GM12878 (cell line): ENCODE measurements around the gene ULK4. TPM values are rescaled to one million over a fixed set of nuclear protein-coding genes. Genes with fewer than 3 reads are reported as not detected.

Source experiments
- ATAC-seq: fragments of 200-7000 bp; cut with Tn5 transposase; 3 replicates; pipeline ENCODE4 v1.9.1; 2020; ENCODE audit warnings: mild to moderate bottlenecking, moderate library complexity
- BruUV-seq: library from RNA; stranded (reverse); fragments of 400-500 nt; replicated peaks from 2 replicates; lab custom pipeline; 2021; lab: Mats Ljungman, UMichigan
- CTCF ChIA-PET: fragments of 300-600 bp; sonication (Branson Sonifier 250); formaldehyde crosslinking; extraction: SDS; loops from one replicate; lab custom pipeline; 2021; ENCODE audit warnings: inconsistent platforms; lab: Yijun Ruan, JAX
- POLR2A ChIA-PET: fragments of 350-600 bp; formaldehyde crosslinking; extraction: SDS; loops from one replicate; lab custom pipeline; 2021; ENCODE audit warnings: inconsistent platforms; lab: Charles Lee
- RAD21 ChIA-PET: fragments of 300-600 bp; sonication (Branson Sonifier 250); formaldehyde crosslinking; loops from one replicate; lab custom pipeline; 2023; ENCODE audit warnings: antibody characterized with exemption; ENCODE audit not compliant: unreplicated experiment; lab: Charles Lee
- SMC1A ChIA-PET: fragments of 300-600 bp; sonication (Branson Sonifier 250); formaldehyde crosslinking; loops from one replicate; lab custom pipeline; 2023; ENCODE audit not compliant: unreplicated experiment, uncharacterized antibody; lab: Charles Lee
- DNase-seq: peaks from one replicate; pipeline ENCODE4 v3.0.0-alpha.2; 2011; ENCODE audit warnings: low read depth, low spot score
- FAIRE-seq: peaks from 3 replicates; lab custom pipeline; 2011; peaks lifted over from hg19 to GRCh38; lab: Jason Lieb, UNC
- H2AFZ ChIP-seq: 2 replicates; pipeline ENCODE4 v1.6.0; 2011; ENCODE audit warnings: low read depth, low read length, control low read depth; ENCODE audit not compliant: control insufficient read depth
- H3K27ac ChIP-seq: 2 replicates; pipeline ENCODE4 v1.5.1; 2011; ENCODE audit warnings: control low read depth; ENCODE audit not compliant: control insufficient read depth, insufficient read depth
- H3K27me3 ChIP-seq, 2 experiments: replicated peaks in 1 of 2; 2 replicates each; pipeline versions ENCODE4 v1.6.0 to v1.6.1; 2011; ENCODE audit warnings: low read length in 1 of 2; ENCODE audit not compliant: control insufficient read depth in 2 of 2, insufficient read depth in 2 of 2
- H3K36me3 ChIP-seq, 2 experiments: 2 replicates each; pipeline ENCODE4 v1.5.1; 2011; ENCODE audit warnings: low read length in 1 of 2; ENCODE audit not compliant: control insufficient read depth in 2 of 2, insufficient read depth in 2 of 2
- H3K4me1 ChIP-seq: 2 replicates; pipeline ENCODE4 v1.6.1; 2011; ENCODE audit warnings: mild to moderate bottlenecking, low read length, moderate library complexity, mixed read lengths; ENCODE audit not compliant: control insufficient read depth, insufficient read depth
- H3K4me2 ChIP-seq: 2 replicates; pipeline ENCODE4 v1.6.0; 2011; ENCODE audit warnings: control low read depth; ENCODE audit not compliant: control insufficient read depth, insufficient read depth
- H3K4me3 ChIP-seq: fragments of 200-600 bp; sonication (generic); 2 replicates; pipeline ENCODE4 v1.5.1; 2016
- H3K79me2 ChIP-seq: 2 replicates; pipeline ENCODE4 v1.6.0; 2011; ENCODE audit warnings: low read length; ENCODE audit not compliant: control insufficient read depth, insufficient read depth
- H3K9ac ChIP-seq: 2 replicates; pipeline ENCODE4 v1.8.0; 2011; ENCODE audit warnings: low read length, control low read depth, mixed read lengths; ENCODE audit not compliant: control insufficient read depth, insufficient read depth
- H3K9me3 ChIP-seq: replicated peaks from 3 replicates; pipeline ENCODE4 v1.5.1; 2011; ENCODE audit warnings: mild to moderate bottlenecking, low read length; ENCODE audit not compliant: control insufficient read depth, insufficient read depth
- H4K20me1 ChIP-seq: 2 replicates; pipeline ENCODE4 v1.6.0; 2011; ENCODE audit not compliant: control insufficient read depth, insufficient read depth
- ASH2L ChIP-seq: fragments of 300-600, 200-600 bp; sonication (generic); IDR thresholded peaks from 2 replicates; pipeline ENCODE4 v1.6.1; 2017; ENCODE audit warnings: low read depth, mild to moderate bottlenecking, borderline replicate concordance
- DPF2 ChIP-seq: fragments of 450-650 bp; IDR thresholded peaks from 2 replicates; pipeline ENCODE4 v1.6.1; 2017; ENCODE audit warnings: mild to moderate bottlenecking
- EGR1 ChIP-seq, 2 experiments: IDR thresholded peaks; 1 replicate in 1 of 2; 2 replicates in 1 of 2; pipeline ENCODE4 v1.6.1; 2011 to 2012; ENCODE audit warnings: low read depth in 2 of 2, low read length in 2 of 2, borderline replicate concordance in 1 of 2, mild to moderate bottlenecking in 1 of 2, moderate library complexity in 1 of 2
- IKZF1 ChIP-seq: fragments of 450-650 bp; conservative IDR thresholded peaks from 2 replicates; pipeline ENCODE4 v1.6.1; 2017; ENCODE audit warnings: antibody characterized with exemption, mild to moderate bottlenecking
- RUNX3 ChIP-seq: IDR thresholded peaks from 2 replicates; pipeline ENCODE4 v1.6.1; 2012; ENCODE audit warnings: low read length, inconsistent platforms
- SMC3 ChIP-seq: IDR thresholded peaks from 2 replicates; pipeline ENCODE4 v1.6.1; 2011; ENCODE audit warnings: low read length, improper control_type of control experiment, borderline replicate concordance
- SREBF2 ChIP-seq: IDR thresholded peaks from 2 replicates; pipeline ENCODE4 v1.6.1; 2012; ENCODE audit warnings: mild to moderate bottlenecking, low read length
- STAT1 ChIP-seq: fragments of 450-650 bp; conservative IDR thresholded peaks from 2 replicates; pipeline ENCODE4 v1.6.1; 2014; ENCODE audit warnings: antibody characterized with exemption, mild to moderate bottlenecking
- TCF7 ChIP-seq: IDR thresholded peaks from 2 replicates; pipeline ENCODE4 v1.6.1; 2014; ENCODE audit warnings: antibody characterized with exemption, borderline replicate concordance
- ZNF24 ChIP-seq: fragments of 450-650 bp; IDR thresholded peaks from 2 replicates; pipeline ENCODE4 v1.6.1; 2017; ENCODE audit warnings: antibody characterized with exemption, mild to moderate bottlenecking
- WGBS: methylation state at CpG from one replicate; pipeline ENCODE4 v1.1.6; 2016; ENCODE audit warnings: low lambda C conversion rate; ENCODE audit not compliant: insufficient replicate concordance, insufficient coverage; ENCODE audit errors: missing lambda C conversion rate; 5-methylcytosine and 5-hydroxymethylcytosine counted together
- in situ Hi-C: fragments of 300-500 bp; cut with MboI; formaldehyde crosslinking; loops from 9 replicates; pipeline ENCODE4 v1.14.3; 2018; ENCODE audit warnings: mixed read lengths
- intact Hi-C: fragments of 100-400 bp; cut with micrococcal nuclease; formaldehyde crosslinking; loops from one replicate; pipeline ENCODE4 v1.14.2; 2022; ENCODE audit not compliant: unreplicated experiment
- polyA plus RNA-seq, 11 experiments: library from polyadenylated mRNA; depleted of rRNA in 4 of 11; unstranded in 6 of 11; stranded (reverse) in 5 of 11; fragments of >200 nt; fragmentation: Nextera tagmentation in 4 of 11; fragmentation: Illumina TruSeq in 1 of 11; extraction: Ambion mirVana in 4 of 11; extraction: Trizol in 1 of 11; gene quantifications; 1 replicate in 1 of 11; 2 replicates in 10 of 11; pipeline versions ENCODE4 v1.2.1 to v1.2.3, GENCODE V29; 2011 to 2016; ENCODE audit warnings: inconsistent platforms in 2 of 11, missing spikeins in 2 of 11, low read depth in 1 of 11
- total RNA-seq, 4 experiments: library from RNA; depleted of rRNA in 3 of 4; stranded (reverse); fragments of >200 nt in 3 of 4; fragmentation: Illumina TruSeq in 1 of 4; extraction: Trizol in 1 of 4; gene quantifications; 2 replicates each; pipeline versions ENCODE4 v1.2.1 to v1.2.3, GENCODE V29; 2013 to 2021
- TF ChIP-seq, protein P1 (sequence below): fragments of 450-650 bp; formaldehyde crosslinking; IDR thresholded peaks from 2 replicates; pipeline ENCODE4 v1.4.0; 2022; ENCODE audit warnings: mild to moderate bottlenecking, moderate library complexity
- TF ChIP-seq, protein P2 (sequence below): fragments of 450-650 bp; IDR thresholded peaks from 2 replicates; pipeline ENCODE4 v1.6.1; 2017; ENCODE audit warnings: antibody characterized with exemption, mild to moderate bottlenecking, moderate library complexity
- TF ChIP-seq, protein P3 (sequence below): fragments of 450-650 bp; IDR thresholded peaks from 2 replicates; pipeline ENCODE4 v1.6.1; 2017; ENCODE audit warnings: borderline replicate concordance
- TF ChIP-seq, protein P4 (sequence below): fragments of 450-650 bp; formaldehyde crosslinking; IDR thresholded peaks from 2 replicates; pipeline ENCODE4 v1.4.0; 2020; ENCODE audit warnings: mild to moderate bottlenecking, moderate library complexity

Gene ULK4
- total and polyA plus RNA-seq, 10 of the 15 experiments (the other 5 are each of a cell fraction or from before 2014, with no cell fraction given): 3.5 to 7.6 (median 6.3) TPM

DNA sequence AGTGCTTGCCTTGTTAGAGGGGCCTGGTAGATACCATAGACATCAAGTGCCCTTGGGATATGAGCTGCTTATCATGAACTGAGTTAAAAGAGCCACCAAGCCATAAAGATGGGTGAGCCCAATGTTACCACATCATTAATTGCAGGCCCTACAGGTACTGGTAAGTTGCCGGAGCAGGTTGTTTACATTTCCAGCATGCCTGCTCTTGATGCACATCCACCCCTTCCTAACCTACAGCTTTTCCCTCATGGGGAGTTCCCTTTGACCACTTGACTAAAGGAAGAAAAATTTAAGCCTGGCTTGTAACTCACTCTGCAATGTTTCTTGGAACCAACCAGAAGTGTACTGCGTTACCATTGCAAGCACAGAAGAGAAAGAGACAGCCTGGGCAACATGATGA, 24.7 kb upstream of the ULK4 start:
- Histone ChIP-seq H3K36me3 (no peaks in the 10 kb centered on the region), H3K27me3 (no peaks in the 10 kb centered on the region), H3K79me2 (no peaks in the 10 kb centered on the region), H3K4me1 (no peaks in the 10 kb centered on the region), H3K9ac (no peak overlapping the region), H4K20me1 (no peaks in the 10 kb centered on the region), H3K4me3 (no peak overlapping the region), H3K4me2 (no peak overlapping the region), H3K9me3 (no peaks in the 10 kb centered on the region), H3K27ac (no peak overlapping the region), H2AFZ (no peak overlapping the region)
- ChIA-PET POLR2A (no interaction called here), CTCF (no interaction called here), SMC1A (interaction anchor here (0.6 to 0.7 kb wide), 2 partner anchors 38 to 112 kb away, joined by 3 read pairs; no protein-coding TSS in a partner anchor), RAD21 (no interaction called here)
- intact Hi-C loops: no loop called here
- no peak for TF ChIP-seq ZNF24
- TF ChIP-seq RUNX3: no peak
- TF ChIP-seq, protein P1, sequence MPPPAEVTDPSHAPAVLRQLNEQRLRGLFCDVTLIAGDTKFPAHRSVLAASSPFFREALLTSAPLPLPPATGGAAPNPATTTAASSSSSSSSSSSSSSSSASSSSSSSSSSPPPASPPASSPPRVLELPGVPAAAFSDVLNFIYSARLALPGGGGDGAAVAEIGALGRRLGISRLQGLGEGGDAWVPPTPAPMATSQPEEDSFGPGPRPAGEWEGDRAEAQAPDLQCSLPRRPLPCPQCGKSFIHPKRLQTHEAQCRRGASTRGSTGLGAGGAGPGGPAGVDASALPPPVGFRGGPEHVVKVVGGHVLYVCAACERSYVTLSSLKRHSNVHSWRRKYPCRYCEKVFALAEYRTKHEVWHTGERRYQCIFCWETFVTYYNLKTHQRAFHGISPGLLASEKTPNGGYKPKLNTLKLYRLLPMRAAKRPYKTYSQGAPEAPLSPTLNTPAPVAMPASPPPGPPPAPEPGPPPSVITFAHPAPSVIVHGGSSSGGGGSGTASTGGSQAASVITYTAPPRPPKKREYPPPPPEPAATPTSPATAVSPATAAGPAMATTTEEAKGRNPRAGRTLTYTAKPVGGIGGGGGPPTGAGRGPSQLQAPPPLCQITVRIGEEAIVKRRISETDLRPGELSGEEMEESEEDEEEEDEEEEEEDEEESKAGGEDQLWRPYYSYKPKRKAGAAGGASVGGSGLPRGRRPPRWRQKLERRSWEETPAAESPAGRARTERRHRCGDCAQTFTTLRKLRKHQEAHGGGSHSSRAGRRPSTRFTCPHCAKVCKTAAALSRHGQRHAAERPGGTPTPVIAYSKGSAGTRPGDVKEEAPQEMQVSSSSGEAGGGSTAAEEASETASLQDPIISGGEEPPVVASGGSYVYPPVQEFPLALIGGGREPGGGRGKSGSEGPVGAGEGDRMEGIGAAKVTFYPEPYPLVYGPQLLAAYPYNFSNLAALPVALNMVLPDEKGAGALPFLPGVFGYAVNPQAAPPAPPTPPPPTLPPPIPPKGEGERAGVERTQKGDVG (CRISPR knock-in tag): no peak
- no peak for TF ChIP-seq STAT1
- TF ChIP-seq SREBF2: no peak
- TF ChIP-seq, protein P2, sequence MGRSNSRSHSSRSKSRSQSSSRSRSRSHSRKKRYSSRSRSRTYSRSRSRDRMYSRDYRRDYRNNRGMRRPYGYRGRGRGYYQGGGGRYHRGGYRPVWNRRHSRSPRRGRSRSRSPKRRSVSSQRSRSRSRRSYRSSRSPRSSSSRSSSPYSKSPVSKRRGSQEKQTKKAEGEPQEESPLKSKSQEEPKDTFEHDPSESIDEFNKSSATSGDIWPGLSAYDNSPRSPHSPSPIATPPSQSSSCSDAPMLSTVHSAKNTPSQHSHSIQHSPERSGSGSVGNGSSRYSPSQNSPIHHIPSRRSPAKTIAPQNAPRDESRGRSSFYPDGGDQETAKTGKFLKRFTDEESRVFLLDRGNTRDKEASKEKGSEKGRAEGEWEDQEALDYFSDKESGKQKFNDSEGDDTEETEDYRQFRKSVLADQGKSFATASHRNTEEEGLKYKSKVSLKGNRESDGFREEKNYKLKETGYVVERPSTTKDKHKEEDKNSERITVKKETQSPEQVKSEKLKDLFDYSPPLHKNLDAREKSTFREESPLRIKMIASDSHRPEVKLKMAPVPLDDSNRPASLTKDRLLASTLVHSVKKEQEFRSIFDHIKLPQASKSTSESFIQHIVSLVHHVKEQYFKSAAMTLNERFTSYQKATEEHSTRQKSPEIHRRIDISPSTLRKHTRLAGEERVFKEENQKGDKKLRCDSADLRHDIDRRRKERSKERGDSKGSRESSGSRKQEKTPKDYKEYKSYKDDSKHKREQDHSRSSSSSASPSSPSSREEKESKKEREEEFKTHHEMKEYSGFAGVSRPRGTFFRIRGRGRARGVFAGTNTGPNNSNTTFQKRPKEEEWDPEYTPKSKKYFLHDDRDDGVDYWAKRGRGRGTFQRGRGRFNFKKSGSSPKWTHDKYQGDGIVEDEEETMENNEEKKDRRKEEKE: no peak
- TF ChIP-seq, protein P3, sequence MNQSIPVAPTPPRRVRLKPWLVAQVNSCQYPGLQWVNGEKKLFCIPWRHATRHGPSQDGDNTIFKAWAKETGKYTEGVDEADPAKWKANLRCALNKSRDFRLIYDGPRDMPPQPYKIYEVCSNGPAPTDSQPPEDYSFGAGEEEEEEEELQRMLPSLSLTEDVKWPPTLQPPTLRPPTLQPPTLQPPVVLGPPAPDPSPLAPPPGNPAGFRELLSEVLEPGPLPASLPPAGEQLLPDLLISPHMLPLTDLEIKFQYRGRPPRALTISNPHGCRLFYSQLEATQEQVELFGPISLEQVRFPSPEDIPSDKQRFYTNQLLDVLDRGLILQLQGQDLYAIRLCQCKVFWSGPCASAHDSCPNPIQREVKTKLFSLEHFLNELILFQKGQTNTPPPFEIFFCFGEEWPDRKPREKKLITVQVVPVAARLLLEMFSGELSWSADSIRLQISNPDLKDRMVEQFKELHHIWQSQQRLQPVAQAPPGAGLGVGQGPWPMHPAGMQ: no peak
- TF ChIP-seq, protein P4, sequence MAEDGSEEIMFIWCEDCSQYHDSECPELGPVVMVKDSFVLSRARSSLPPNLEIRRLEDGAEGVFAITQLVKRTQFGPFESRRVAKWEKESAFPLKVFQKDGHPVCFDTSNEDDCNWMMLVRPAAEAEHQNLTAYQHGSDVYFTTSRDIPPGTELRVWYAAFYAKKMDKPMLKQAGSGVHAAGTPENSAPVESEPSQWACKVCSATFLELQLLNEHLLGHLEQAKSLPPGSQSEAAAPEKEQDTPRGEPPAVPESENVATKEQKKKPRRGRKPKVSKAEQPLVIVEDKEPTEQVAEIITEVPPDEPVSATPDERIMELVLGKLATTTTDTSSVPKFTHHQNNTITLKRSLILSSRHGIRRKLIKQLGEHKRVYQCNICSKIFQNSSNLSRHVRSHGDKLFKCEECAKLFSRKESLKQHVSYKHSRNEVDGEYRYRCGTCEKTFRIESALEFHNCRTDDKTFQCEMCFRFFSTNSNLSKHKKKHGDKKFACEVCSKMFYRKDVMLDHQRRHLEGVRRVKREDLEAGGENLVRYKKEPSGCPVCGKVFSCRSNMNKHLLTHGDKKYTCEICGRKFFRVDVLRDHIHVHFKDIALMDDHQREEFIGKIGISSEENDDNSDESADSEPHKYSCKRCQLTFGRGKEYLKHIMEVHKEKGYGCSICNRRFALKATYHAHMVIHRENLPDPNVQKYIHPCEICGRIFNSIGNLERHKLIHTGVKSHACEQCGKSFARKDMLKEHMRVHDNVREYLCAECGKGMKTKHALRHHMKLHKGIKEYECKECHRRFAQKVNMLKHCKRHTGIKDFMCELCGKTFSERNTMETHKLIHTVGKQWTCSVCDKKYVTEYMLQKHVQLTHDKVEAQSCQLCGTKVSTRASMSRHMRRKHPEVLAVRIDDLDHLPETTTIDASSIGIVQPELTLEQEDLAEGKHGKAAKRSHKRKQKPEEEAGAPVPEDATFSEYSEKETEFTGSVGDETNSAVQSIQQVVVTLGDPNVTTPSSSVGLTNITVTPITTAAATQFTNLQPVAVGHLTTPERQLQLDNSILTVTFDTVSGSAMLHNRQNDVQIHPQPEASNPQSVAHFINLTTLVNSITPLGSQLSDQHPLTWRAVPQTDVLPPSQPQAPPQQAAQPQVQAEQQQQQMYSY: no peak
- no peak for TF ChIP-seq EGR1 (IDR thresholded peaks at IDR 0.05; ENCODE audit: borderline replicate concordance in 1 of 2, low read depth in 2 of 2, low read length in 2 of 2)
- no peak for TF ChIP-seq SMC3
- TF ChIP-seq IKZF1: no peak
- no peak for TF ChIP-seq TCF7
- TF ChIP-seq DPF2: no peak
- TF ChIP-seq ASH2L: no peak
- 58% methylated on average over 2 of the region's 2 CpGs for WGBS
- ATAC-seq (no peak), FAIRE-seq (no peak), DNase-seq (no peak)
- in situ Hi-C loops: no loop called here
- no TSS peak for BruUV-seq
